Measurements from ENCODE around the gene NOS1AP. TPM values are rescaled to one million over a fixed set of nuclear protein-coding genes. Genes with fewer than 3 reads are reported as not detected.
A peak's percentile ranks its signal among the peaks of the same experiment; 100 is the strongest.

NOS1AP gene
- total RNA-seq, 4 donors from 2014 or later, result 1.9 to 5.4 (median 3.1) TPM

DNA sequence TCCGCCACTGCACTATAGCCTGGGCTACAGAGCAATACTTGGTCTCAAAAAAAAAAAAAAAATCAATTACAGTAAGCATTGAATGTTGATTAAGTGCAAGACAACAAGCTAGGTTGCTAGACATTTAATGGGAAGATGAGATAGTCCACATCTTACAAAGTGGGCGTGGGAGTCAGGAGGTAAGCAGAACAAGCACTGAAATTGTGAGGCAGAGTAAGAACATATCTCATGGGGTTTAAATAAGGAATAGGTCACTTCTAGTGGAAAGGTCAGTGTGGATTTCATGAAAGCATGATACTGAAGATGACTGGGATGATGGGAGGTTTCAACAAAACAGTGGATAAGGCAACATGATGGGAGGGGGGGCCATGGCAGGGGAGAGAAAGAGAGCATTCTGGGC lies 44.0 kb upstream of the NOS1AP start:
- no peak for TF ChIP-seq CTCF (IDR thresholded peaks at IDR 0.05)
- DNase-seq (ENCODE audit: low spot score), result no peak
- no peak for ATAC-seq (ENCODE audit: low FRiP score)

DNA sequence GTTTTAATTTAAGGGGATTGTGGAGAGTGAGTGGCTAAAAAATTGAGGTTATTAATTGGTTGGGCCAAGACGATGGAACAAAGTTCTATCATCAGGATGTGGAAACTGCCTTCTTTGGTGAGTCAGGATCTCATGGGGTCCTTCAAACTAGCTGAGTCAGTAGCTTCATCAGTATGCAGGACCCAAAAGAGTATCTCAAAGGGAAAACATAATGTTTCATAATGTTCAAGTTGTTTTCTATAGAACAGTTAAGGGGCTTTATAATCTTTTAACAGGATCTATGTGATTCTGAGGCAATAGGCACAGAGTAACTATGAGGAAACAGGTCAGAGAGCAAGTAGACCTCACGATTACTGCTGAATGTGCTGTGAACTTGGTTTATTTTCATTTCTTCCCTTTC lies 42.6 kb upstream of the NOS1AP start:
- no peak for ATAC-seq (ENCODE audit: low FRiP score)
- DNase-seq (ENCODE audit: low spot score), result no peak

DNA sequence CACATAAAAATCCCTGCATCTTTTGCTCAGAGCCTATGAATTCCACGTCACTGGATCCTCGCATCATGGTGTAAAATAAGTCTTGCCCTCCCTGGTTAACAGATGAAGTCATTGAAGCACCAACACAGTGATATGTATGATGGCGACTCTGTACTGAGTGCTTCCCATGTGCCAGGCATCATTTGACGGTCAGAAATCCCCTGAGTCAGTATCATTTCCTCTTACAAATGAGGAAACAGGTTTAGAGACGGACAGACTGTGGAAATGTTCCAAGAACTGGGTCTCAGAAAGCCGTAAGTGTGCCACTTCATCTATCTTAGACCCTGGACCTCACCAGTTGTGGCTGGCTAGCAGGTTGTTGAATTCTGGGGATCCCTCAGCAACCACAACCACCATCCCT lies 40.8 kb upstream of the NOS1AP start:
- TF ChIP-seq CTCF (IDR thresholded peaks at IDR 0.05), result no peak
- no peak for ATAC-seq (ENCODE audit: low FRiP score)
- DNase-seq (ENCODE audit: low spot score), result no peak

More for the DNA sequence above, 42.6 kb upstream of the NOS1AP start:
- no peak for TF ChIP-seq CTCF (IDR thresholded peaks at IDR 0.05)

- no peak for DNase-seq (ENCODE audit: low spot score)
- TF ChIP-seq CTCF (IDR thresholded peaks at IDR 0.05), result no peak
- no peak for ATAC-seq (ENCODE audit: low FRiP score)
Observed at GRCh38 chr1:162029157-162029556, 40.3 kb upstream of the NOS1AP start.

GRCh38 chr1:162030759-162031280 lies 38.7 kb upstream of the NOS1AP start:
- ATAC-seq (ENCODE audit: low FRiP score) (no peak), DNase-seq (ENCODE audit: low spot score) (no peak)
- no peak for TF ChIP-seq CTCF (IDR thresholded peaks at IDR 0.05)

- TF ChIP-seq CTCF (IDR thresholded peaks at IDR 0.05), result no peak
- DNase-seq (ENCODE audit: low spot score) (no peak), ATAC-seq (ENCODE audit: low FRiP score) (no peak)
Observed at GRCh38 chr1:162033428-162033827, 36.1 kb upstream of the NOS1AP start.

- no peak for DNase-seq (ENCODE audit: low spot score)
- ATAC-seq (ENCODE audit: low FRiP score), result peak; percentile 11
- TF ChIP-seq CTCF (IDR thresholded peaks at IDR 0.05), result no peak
Observed at GRCh38 chr1:162035241-162035640, 34.2 kb upstream of the NOS1AP start.
